ENCODE data around the gene ANGPTL4.
"Not testable (repeated sequence)": the region's sequence is repeated elsewhere in the genome, so short reads cannot be mapped to it uniquely, and the experiment has no call there.

Gene ANGPTL4

DNA sequence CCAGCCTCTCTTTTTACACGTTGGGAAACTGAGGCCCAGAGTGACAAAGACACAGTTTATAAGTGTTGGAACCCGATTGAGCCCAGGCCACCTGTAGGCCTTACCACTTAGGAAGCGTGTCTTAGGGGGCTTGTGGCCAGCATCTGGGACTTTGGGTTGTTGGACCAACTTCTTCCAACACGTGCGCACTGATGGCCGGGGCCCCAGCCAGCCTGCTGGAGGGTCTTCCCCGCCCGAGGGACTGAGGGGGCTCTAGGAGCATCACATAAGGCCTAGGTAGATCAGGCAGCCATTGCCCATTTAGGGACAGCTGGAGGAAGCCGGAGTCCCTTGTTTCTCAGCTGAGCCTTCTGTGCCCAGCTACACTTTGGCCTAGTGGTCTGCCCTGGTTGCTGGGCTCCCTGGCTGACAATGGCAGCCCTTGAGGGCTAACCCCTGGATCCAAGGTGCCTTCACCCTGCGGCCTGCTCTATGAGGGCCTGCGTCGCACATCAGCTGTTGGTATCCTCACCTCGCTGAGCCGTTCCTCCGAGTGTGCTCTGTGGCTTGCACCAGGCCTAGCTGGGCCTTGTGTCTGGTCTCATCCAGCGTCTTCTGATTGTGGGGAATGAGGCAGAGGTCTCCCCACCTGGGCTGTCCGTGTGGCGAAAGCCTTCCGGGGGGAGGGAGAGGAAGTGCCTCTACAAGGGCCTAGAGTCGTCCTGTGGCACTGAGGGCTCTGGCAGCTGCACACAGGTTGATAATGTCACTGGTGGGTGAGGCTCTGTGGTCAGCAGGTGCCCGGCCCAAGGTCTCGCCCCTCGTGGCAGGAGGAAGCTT lies 27.5 kb downstream of the ANGPTL4 start:
- no peak for DNase-seq

DNA sequence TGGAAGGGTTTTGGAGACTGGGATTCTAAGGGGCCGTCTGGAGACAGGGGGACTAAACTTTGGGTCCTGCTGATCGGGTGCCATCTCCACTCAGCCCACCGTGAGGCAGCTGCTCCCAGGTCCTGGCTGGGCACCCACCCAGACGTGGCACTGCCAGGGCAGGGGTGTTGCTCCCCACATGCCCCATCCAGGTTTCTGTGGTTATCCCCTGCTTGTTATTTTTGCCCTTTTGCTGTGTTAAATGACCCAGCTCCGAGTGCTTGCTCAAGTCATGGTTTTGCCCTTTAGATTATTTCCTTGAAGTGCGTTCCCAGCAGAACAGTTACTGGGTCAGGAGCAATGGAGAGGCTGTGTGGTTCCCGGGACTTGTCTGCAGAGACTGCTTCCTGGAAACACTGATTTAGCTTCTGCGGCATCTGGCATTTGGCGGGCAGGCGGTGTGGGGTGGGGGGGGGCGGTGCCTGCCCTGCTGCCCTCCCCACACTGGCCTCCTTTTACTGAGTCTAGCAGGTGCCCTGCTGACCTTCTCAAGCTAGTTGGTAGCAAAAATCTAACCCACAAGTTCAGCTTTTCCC lies 28.1 kb downstream of the ANGPTL4 start:
- no peak for DNase-seq

DNA sequence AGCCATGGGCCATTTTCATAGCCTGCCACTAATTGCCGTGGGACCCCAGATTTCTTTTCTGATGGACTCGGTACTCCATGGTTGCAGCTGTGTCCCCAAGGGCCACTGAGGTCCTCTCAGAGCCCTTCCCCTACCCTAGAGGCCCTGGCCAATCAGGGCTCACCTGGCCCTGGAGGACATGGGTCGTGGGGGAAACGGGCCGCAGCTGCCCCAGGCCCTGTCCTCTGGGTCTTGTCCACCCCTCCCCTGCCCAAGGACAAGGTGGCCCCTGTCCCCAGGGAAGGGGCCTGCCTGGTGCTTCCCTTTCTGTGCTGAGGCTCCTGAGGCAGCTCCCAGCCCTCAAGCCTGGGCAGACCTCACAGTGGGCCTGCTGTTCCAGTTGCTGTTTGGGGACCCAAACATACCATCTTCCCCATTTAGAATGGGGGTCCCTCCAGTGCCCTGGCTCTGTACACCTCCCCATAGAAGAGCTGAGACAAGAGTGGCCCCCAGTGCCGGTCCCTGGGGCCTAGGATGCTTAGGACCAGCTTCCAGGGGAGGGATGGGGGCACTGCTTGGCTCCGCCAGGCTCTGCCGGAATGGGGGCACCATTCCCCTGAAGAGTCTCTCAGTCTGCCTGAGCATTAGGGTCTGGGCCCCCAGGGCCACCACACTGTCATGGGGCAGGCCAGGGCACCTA lies 29.4 kb downstream of the ANGPTL4 start:
- no peak for DNase-seq

DNA sequence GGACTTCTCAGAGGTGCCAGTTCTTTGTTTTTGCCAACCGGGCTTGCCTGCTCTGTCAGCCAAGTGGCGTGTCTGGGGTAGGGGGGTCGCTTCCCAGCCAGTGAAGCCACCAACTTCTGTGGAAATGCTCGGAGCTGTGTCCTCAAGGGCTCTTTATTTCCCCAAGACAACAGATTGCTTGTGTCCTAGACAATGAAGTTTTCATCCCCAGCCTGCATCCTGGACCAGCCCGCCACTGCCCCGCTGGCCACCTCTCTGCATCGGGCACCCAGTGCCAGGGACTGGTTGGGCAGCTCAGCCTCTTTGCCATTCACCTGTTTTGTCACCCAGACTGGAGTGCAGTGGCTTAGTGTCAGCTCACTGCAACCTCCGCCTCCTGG lies 29.9 kb downstream of the ANGPTL4 start:
- no peak for DNase-seq

DNA sequence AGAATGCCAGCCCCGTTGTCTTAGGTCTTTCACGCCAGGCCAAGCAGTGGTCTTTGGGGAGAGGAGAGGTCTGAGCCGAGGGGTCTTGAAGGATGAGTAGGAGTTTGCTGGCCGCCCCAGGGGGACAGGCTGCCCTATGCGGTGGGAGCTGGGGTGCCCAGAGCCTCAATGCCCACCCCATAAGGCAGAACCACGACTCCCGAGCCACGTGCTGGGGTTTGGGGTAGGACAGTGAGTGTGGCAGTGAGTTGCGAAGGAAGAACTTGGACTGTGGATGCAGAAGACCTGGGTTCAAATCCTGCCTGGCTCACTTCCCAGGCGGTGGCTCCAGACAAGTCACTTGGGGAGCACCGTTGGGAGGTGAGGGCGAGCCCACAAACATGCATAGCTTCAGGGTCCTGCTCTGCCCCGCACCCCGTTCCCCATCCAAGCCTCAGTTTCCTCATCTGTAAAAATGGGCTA lies 31.7 kb downstream of the ANGPTL4 start:
- DNase-seq: no peak

DNA sequence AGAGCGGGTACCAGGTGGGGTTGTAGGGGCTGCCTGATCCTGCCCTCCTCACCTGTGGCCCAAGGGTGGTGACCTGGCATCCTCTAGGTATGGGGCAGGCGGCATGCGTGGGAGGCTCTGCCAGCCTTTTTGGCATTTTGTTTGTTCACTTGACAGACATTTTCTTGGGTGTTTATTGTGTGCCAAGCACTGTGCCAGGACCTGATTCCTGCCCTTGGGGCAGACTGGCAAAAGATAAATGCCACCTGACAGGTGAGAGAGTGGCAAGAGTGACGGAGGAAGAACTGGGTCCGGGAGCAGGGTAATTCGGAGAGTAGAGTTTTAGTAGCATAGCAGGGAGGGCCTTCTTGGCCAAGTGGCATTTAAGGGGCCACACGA lies 32.2 kb downstream of the ANGPTL4 start:
- DNase-seq: no peak

DNA sequence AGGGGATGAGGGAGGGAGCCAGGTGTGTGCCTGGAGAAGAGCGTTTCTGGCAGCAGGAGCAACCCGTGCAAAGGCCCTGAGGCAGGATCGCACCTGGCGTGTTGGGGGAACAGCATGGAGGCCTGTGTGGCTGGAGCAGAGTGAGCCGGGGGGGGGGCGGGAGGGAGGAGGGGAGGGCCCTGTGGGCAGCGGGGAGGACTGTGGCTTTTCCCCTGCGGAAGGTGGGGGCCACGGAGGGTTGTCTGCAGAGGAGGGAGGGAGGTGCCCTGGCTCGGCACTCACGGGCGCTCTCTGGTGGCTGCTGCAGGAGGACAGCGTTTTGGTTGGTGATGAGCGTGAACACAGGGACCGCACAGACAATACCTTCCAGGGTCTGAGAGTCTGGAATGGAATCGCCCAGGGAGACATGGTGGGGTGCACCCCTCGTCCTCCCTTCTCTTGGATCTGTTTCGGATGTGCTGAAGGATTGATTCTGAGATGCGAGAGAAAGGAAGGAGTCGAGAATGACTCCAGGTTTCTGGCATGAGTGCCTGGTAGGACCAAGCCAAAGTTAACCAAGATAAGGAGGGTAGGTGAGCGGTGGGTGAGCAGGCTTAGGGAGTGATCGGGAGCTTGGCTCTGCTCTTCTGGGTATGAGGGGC lies 32.7 kb downstream of the ANGPTL4 start:
- no peak for DNase-seq

DNA sequence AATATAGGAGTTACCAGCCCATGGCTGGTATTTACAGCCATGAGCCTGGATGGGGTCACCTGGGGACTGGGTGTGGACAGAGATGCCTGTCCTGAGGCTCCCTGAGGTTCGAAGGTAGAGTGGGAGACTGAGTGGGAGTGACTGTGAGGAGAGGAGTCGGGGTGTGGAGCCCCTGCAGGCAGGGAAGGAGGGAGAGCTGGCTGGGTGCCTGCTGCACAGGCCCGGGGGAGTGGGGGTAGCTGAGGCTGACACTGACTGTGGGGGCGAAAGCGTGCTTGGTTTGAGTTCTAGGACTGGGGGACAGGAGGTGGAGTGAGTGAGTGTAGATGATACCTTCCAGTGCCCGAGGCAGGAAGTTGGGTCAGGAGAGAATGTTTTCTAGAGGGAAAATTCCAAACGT lies 33.3 kb downstream of the ANGPTL4 start:
- DNase-seq: no peak

DNA sequence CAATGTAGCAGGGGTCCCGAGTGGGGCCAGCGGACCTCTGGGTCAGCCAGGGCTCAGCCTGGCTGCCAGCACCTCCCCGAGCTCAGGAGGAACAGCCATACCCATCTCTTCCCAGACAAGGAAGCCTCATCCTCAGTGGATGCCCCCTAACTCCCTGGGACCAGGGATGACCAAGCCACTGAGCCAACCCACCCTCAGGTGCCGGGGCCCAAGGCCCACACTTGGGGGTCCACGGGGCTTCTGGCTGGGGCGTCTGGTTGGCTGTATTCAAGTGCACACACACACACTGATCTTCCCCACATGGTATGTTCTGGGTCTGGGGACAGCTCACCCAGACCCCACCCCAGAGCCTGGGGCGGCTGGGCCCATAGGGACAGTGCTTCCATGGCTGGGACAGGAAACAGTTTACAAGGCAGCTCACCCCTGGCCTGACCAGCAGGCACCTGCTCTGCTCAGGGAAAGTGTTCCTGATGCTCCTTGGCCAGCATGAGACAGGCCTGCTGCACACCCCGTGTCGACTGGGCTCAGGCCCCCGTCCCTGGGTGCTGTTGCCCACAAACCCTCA lies 33.9 kb downstream of the ANGPTL4 start:
- no peak for DNase-seq

DNA sequence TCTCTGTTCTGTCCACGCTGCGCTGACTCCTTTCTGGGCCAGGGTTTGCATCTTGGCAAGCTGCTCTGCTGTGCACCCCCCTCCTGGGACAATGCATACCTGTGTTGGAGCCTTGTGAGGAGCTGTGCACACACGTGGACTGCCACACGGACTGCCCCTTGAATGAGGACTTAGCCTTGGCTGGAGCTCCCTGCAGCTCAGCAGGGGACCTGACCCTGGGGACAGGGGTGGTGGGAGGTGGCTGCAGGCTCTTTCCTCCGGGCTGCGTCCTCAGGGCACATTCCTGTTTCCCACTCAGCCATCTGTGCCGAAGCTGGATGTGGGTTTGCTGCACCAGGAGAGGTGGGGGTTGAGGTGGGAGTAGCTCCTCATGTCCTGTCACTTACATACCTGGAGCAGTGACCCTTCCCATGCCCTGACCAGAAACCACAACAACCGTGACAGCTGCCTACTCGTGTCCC lies 34.4 kb downstream of the ANGPTL4 start:
- no peak for DNase-seq

DNA sequence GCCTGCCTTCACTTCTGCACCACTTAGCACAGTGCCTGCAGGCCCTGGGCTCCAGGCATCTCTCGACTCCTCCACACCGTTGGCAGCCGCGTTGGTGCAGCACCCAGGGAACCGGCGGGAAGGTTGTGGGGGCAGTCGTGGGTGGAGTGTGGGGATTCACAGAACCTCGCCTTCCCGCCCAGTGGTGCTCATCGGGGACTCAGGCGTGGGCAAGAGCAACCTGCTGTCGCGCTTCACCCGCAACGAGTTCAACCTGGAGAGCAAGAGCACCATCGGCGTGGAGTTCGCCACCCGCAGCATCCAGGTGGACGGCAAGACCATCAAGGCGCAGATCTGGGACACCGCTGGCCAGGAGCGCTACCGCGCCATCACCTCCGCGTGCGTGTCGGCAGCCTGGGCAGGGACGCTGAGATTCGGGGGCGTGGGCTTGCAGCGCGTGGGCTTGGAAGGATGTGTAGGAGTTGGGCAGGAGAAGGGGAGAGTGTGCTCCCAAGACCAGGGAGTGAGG lies 35.8 kb downstream of the ANGPTL4 start:
- no peak for DNase-seq

DNA sequence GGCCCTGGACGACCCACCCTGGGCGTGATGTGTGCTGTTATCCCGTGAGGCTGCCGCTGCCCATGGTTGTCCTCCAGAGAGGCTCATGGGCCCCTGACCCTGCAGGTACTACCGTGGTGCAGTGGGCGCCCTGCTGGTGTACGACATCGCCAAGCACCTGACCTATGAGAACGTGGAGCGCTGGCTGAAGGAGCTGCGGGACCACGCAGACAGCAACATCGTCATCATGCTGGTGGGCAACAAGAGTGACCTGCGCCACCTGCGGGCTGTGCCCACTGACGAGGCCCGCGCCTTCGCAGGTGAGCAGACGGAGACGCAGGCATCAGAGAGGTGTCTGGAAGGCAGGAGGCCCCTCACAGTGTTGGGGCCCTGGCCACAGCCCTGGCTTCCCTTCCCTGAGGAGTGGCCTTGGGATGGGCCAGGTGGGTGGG lies 38.0 kb downstream of the ANGPTL4 start:
- no peak for DNase-seq

DNA sequence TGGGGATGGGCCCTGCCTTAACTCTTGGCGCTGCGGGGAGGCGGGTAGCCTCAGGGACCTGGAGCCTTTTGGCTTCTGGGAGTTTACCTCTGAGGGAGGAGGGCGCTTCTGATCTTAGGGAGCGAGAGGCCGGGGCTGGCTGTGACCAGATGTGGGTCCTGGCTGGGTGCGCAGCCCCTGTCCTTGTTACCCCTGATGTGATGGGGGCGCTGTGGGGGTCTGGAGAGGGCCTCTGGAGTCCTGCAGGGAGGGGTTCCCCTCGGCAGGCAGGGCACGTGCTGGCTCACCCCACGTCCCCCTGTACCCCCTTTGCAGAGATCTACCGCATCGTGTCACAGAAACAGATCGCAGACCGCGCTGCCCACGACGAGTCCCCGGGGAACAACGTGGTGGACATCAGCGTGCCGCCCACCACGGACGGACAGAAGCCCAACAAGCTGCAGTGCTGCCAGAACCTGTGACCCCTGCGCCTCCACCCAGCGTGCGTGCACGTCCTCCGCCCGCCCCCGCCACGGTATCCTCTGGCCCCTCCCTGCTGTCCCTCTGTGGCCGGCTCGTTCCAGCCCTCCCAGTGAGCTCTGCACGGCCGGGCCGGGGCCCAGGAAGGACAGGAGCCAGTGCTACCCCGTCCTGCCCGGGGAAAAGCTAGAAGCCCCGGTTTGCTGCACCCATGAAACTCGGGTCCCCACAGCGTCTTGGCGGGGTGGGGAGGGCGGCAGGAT lies 39.3 kb downstream of the ANGPTL4 start:
- DNase-seq: no peak

DNA sequence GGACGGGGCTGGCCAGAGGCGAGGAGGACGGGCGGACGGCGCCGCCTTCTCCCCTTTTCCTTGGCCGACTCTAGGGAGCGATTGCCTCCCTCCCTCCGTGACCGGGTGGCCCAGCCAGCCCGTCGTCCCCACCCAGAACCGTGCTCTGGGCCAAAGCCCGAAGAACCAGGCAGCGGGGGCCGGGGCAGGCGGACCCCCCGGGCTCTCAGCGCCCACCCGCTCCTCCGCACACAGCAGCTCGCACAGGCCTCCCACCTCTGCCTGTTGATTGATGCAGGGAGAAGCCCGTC lies 39.8 kb downstream of the ANGPTL4 start:
- DNase-seq: no peak

DNA sequence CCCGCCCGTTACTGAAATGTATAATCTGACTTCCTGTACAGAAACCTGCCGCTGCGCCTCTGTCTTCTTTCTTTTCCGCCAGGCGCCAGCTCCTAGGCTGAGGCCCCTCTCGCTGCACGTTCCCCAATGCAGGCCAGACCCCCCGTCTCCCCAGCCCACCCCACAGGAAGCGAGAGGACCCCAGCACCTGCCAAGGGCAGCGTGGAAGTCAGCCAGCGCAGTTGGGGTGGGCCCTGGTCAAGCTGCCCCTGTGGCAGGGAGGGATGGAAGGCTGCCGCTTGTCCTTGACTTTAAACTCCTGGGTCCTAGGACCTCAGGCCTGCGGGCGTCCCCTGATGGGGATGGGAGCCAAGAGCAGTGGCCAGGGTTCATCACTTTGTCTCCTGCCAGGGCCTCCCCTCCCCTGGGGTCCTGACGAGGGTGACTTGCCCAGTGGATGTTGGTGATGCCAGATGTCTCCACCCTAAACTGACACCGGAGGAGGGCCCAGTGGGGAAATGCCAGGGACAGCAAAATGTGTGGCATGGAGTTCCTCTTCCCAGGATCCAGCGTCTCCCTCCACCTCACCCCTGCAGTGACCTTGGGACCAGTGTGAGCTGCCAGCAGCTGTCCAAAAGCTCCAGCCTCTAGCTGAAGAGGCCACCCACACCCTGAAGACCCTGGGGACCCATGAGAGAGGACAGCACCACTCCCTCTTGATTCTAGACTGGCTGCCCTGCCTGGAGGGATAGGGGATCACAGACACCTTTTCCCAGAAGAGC lies 40.6 kb downstream of the ANGPTL4 start:
- DNase-seq: no peak

DNA sequence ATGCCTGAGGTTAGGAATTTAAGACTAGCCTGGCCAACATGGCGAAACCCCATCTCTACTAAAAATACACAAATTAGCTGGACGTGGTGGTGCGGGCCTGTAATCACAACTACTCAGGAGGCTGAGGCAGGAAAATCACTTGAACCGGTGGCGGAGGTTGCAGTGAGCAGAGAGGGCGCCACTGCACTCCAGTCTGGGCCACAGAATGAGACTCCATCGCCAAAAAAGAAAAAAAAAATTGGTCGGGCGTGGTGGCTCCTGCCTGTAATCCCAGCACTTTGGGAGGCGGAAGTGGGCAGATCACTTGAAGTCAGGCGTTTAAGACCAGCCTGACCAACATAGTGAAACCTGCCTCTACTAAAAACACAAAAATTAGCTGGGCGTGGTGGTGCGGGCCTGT lies 46.8 kb downstream of the ANGPTL4 start:
- DNase-seq: not testable (repeated sequence)

DNA sequence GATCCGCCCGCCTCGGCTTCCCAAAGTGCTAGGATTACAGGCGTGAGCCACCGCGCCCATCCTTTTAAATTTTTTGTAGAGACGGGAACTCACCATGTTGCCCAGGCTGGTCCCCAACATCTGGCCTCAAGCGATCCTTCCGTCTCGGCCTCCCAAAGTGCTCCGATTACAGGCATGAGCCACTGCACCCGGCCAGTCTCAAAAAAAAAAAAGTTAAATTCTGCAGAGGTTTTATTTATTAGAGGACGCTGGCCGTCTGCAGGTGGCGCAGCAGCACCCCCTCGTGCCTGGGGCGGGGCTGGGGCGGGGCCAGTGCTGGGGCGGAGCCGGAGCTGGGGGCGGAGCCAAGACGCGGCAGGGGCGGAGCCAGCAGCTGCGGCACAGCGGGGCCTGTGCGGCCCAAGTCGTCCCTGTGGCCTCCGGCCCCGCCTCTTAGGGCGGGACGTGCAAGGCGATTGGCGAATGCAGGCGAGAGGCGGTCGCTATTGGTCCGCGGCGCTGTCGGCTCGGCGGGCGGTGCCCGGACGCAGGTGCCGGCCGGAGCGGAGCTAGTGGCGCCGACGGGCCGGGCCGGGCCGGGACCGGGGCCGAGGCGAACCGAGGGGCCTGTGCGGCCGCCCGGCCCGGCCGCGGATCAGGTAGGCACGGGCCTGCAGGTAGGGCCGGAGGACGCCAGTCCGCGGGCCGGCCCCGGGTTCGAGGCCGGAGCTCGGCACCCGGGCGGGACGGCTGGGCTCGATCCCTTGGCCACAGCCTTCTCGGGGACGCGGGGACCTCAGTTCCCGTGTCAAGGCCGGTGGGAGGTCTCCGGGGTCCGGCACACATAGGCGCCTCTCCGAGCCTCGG lies 49.1 kb downstream of the ANGPTL4 start, which contains the start of gene MARCHF2:
Gene MARCHF2, plus strand, starts transcription at position 523 of the 846 bp plus-strand sequence. CDS start 8,536 bp downstream, outside the sequence.
- DNase-seq: peak; percentile 88

DNA sequence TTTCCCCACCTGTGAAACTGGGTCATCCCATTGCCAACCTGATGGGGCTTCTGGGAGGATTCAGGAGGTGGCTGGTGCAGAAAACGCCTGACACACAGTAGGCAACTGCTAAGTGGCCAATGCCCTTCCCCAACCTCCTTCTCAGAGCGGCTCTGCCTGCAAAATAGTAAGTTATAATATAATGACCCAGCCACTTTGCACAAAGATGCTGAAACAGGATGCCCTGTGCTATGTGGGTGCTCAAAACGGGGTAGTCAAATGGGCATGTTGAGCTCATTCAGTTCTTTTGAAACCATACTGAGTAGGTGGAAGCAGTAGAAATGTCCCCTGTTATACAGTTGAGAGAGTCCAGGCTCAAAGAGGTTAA lies 49.7 kb downstream of the ANGPTL4 start:
- DNase-seq: no peak

DNA sequence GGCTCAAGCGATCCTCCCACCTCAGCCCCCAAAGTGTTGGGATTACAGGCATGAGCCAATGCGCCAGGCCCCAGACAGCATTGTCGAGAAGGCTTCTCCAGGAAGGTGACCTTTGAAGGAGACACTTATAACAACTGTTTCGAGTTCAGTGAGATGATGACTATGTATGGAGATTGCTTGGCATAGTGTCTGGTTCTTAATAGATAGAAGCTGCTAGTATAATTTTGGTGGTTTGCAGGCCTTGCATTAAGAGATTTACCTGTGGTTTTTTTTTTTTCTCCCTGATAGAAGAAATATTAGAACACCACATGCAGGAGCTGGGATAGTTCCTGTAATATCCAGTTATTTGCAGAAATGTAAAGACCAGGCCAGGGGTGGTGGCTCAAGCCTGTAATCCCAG lies 52.8 kb downstream of the ANGPTL4 start:
- no peak for DNase-seq
